Measurements from ENCODE around the gene ATP6V0A4.

GRCh38 chr7:138834583-138834982 lies 36.6 kb upstream of the ATP6V0A4 start:
- TF ChIP-seq SP1 (IDR thresholded peaks at IDR 0.05) (no peak), SUZ12 (IDR thresholded peaks at IDR 0.05) (no peak), FOXM1 (IDR thresholded peaks at IDR 0.05; ENCODE audit: borderline replicate concordance) (no peak), ARNT (IDR thresholded peaks at IDR 0.05) (no peak), BHLHE40 (IDR thresholded peaks at IDR 0.05; ENCODE audit: borderline replicate concordance) (no peak), FOXK2 (IDR thresholded peaks at IDR 0.05) (no peak), HDGF (IDR thresholded peaks at IDR 0.05; ENCODE audit: borderline replicate concordance) (no peak), ELF4 (IDR thresholded peaks at IDR 0.05) (no peak), ZNF384 (IDR thresholded peaks at IDR 0.05) (no peak), FOXA1 (IDR thresholded peaks at IDR 0.05) (no peak), LEF1 (IDR thresholded peaks at IDR 0.05; ENCODE audit: borderline replicate concordance) (no peak), NFRKB (IDR thresholded peaks at IDR 0.05) (no peak), L3MBTL2 (conservative IDR thresholded peaks at IDR 0.05) (no peak)
